ENCODE results near the gene FGFR1OP2. TPM values are rescaled to one million over a fixed set of nuclear protein-coding genes. Genes with fewer than 3 reads are reported as not detected.
"Not testable (repeated sequence)": the region's sequence is repeated elsewhere in the genome, so short reads cannot be mapped to it uniquely, and the experiment has no call there.

FGFR1OP2 gene
- total RNA-seq, 1 donor from 2014 or later = 36.5 TPM

GRCh38 chr12:26941215-26941594 is 2.9 kb downstream of the FGFR1OP2 start:
- no peak for DNase-seq (ENCODE audit: low spot score)

- no peak for DNase-seq (ENCODE audit: low spot score)
Observed at GRCh38 chr12:26948309-26948708, 10.0 kb downstream of the FGFR1OP2 start.

GRCh38 chr12:26953447-26953846 is 15.2 kb downstream of the FGFR1OP2 start:
- no peak for DNase-seq (ENCODE audit: low spot score)

- no peak for DNase-seq (ENCODE audit: low spot score)
Observed at GRCh38 chr12:26954027-26954426, 15.8 kb downstream of the FGFR1OP2 start.

GRCh38 chr12:26961391-26961790 is 23.1 kb downstream of the FGFR1OP2 start:
- not testable (repeated sequence) for DNase-seq (ENCODE audit: low spot score)

- no peak for DNase-seq (ENCODE audit: low spot score)
Observed at GRCh38 chr12:26961803-26962202, 23.5 kb downstream of the FGFR1OP2 start.

- no peak for DNase-seq (ENCODE audit: low spot score)
Observed at GRCh38 chr12:26963413-26963812, 25.1 kb downstream of the FGFR1OP2 start.

- DNase-seq (ENCODE audit: low spot score) = no peak
Observed at GRCh38 chr12:26966842-26967241, 28.6 kb downstream of the FGFR1OP2 start.

GRCh38 chr12:26970136-26970535 is 31.9 kb downstream of the FGFR1OP2 start:
- no peak for DNase-seq (ENCODE audit: low spot score)

GRCh38 chr12:26971963-26972362 is 33.7 kb downstream of the FGFR1OP2 start:
- no peak for DNase-seq (ENCODE audit: low spot score)

- DNase-seq (ENCODE audit: low spot score) = no peak
Observed at GRCh38 chr12:26976687-26977086, 38.4 kb downstream of the FGFR1OP2 start.

- no peak for DNase-seq (ENCODE audit: low spot score)
Observed at GRCh38 chr12:26978801-26979200, 40.5 kb downstream of the FGFR1OP2 start.

- DNase-seq (ENCODE audit: low spot score) = no peak
Observed at GRCh38 chr12:26979733-26980132, 41.5 kb downstream of the FGFR1OP2 start.

- DNase-seq (ENCODE audit: low spot score) = no peak
Observed at GRCh38 chr12:26982866-26983265, 44.6 kb downstream of the FGFR1OP2 start.

- DNase-seq (ENCODE audit: low spot score) = no peak
Observed at GRCh38 chr12:26987634-26988424, 49.6 kb downstream of the FGFR1OP2 start.

GRCh38 chr12:26988703-26989102 is 50.4 kb downstream of the FGFR1OP2 start:
- no peak for DNase-seq (ENCODE audit: low spot score)

GRCh38 chr12:26989873-26990272 is 51.6 kb downstream of the FGFR1OP2 start:
- DNase-seq (ENCODE audit: low spot score) = no peak

GRCh38 chr12:26991826-26992225 is 53.6 kb downstream of the FGFR1OP2 start:
- no peak for DNase-seq (ENCODE audit: low spot score)

- no peak for DNase-seq (ENCODE audit: low spot score)
Observed at GRCh38 chr12:26994109-26994508, 55.8 kb downstream of the FGFR1OP2 start.

- no peak for DNase-seq (ENCODE audit: low spot score)
Observed at GRCh38 chr12:26995706-26996105, 57.4 kb downstream of the FGFR1OP2 start.

GRCh38 chr12:26997003-26997402 is 58.7 kb downstream of the FGFR1OP2 start:
- DNase-seq (ENCODE audit: low spot score) = no peak

- no peak for DNase-seq (ENCODE audit: low spot score)
Observed at GRCh38 chr12:27000961-27001360, 62.7 kb downstream of the FGFR1OP2 start.

- DNase-seq (ENCODE audit: low spot score) = no peak
Observed at GRCh38 chr12:27001663-27002062, 63.4 kb downstream of the FGFR1OP2 start.

GRCh38 chr12:27002141-27002540 is 63.9 kb downstream of the FGFR1OP2 start:
- DNase-seq (ENCODE audit: low spot score) = no peak

All from ureter (tissue), 1 donor.